A673 (cell line): ENCODE measurements around the gene TSKS. TPM values are rescaled to one million over a fixed set of nuclear protein-coding genes. Genes with fewer than 3 reads are reported as not detected.

ENCODE experiments used
- Bru-seq: library from RNA; stranded (reverse); fragments of 400-500 nt; gene quantifications from one replicate; lab custom pipeline; 2021; lab: Mats Ljungman, UMichigan
- BruChase-seq, 2 experiments: library from RNA; stranded (reverse); fragments of 400-500 nt; gene quantifications; one replicate each; lab custom pipeline; 2021; lab: Mats Ljungman, UMichigan
- BruUV-seq: library from RNA; stranded (reverse); fragments of 400-500 nt; replicated peaks from 2 replicates; lab custom pipeline; 2021; lab: Mats Ljungman, UMichigan
- CTCF ChIA-PET: fragments of 300-600 bp; sonication (Branson Sonifier 250); formaldehyde crosslinking; loops from one replicate; lab custom pipeline; 2022; ENCODE audit warnings: antibody characterized with exemption; lab: Charles Lee
- POLR2A ChIA-PET: fragments of 300-600 bp; sonication (Branson Sonifier 250); formaldehyde crosslinking; loops from one replicate; lab custom pipeline; 2022; ENCODE audit warnings: antibody characterized with exemption; ENCODE audit not compliant: low non-redundant PET; lab: Charles Lee
- DNase-seq: peaks from one replicate; pipeline ENCODE4 v3.0.0-alpha.2; 2015; ENCODE audit warnings: low spot score
- H3K27ac ChIP-seq: fragments of 200-600 bp; sonication (generic); 2 replicates; pipeline ENCODE4 v1.5.1; 2016; ENCODE audit warnings: mixed run types, low read depth, mild to moderate bottlenecking, mixed read lengths, antibody characterized with exemption, low read length; ENCODE audit not compliant: poor library complexity, severe bottlenecking
- H3K27me3 ChIP-seq: fragments of 200-600 bp; sonication (generic); replicated peaks from 2 replicates; pipeline ENCODE4 v1.6.1; 2017; ENCODE audit warnings: mixed run types, low read depth, mild to moderate bottlenecking, mixed read lengths, antibody characterized with exemption, low read length; ENCODE audit not compliant: insufficient read depth, poor library complexity
- H3K36me3 ChIP-seq: fragments of 200-600 bp; sonication (generic); 2 replicates; pipeline ENCODE4 v1.6.1; 2016; ENCODE audit warnings: mixed run types, mild to moderate bottlenecking, mixed read lengths, antibody characterized with exemption, low read length; ENCODE audit not compliant: insufficient read depth, poor library complexity, severe bottlenecking
- H3K4me1 ChIP-seq: fragments of 200-600 bp; sonication (generic); 2 replicates; pipeline ENCODE4 v1.6.1; 2017; ENCODE audit warnings: mixed run types, mild to moderate bottlenecking, mixed read lengths, antibody characterized with exemption, low read length; ENCODE audit not compliant: insufficient read depth, poor library complexity, severe bottlenecking
- H3K4me3 ChIP-seq: fragments of 200-600 bp; sonication (generic); 2 replicates; pipeline ENCODE4 v1.5.1; 2016; ENCODE audit warnings: low read depth, mixed run types, mild to moderate bottlenecking, mixed read lengths, low read length; ENCODE audit not compliant: poor library complexity, severe bottlenecking
- H3K9me3 ChIP-seq: fragments of 200-600 bp; sonication (generic); 2 replicates; pipeline ENCODE4 v1.6.1; 2016; ENCODE audit warnings: mixed run types, low read depth, mild to moderate bottlenecking, mixed read lengths, antibody characterized with exemption, low read length; ENCODE audit not compliant: poor library complexity, severe bottlenecking
- CTCF ChIP-seq: fragments of 300-800, 200-600 bp; sonication (generic); conservative IDR thresholded peaks from 2 replicates; pipeline ENCODE4 v1.5.1; 2017; ENCODE audit warnings: low read depth, mild to moderate bottlenecking, antibody characterized with exemption, low read length, moderate library complexity, mixed read lengths
- EZH2 ChIP-seq: fragments of 200-600 bp; sonication (generic); IDR thresholded peaks from 2 replicates; pipeline ENCODE4 v1.6.1; 2017; ENCODE audit warnings: borderline replicate concordance, low read depth, mild to moderate bottlenecking, mixed read lengths, antibody characterized with exemption, low read length; ENCODE audit not compliant: poor library complexity, severe bottlenecking
- intact Hi-C: fragments of 100-400 bp; cut with micrococcal nuclease; formaldehyde crosslinking; loops from one replicate; pipeline ENCODE4 v1.10.0; 2022; ENCODE audit not compliant: unreplicated experiment
- long read RNA-seq: library from polyadenylated mRNA; stranded (forward); transcript quantifications from one replicate; pipeline ENCODE4 v2.0.0, GENCODE V29; 2022
- total RNA-seq: library from RNA; stranded (reverse); gene quantifications from 2 replicates; pipeline ENCODE4 v1.2.3, GENCODE V29; 2021

Gene TSKS
- total RNA-seq, result not detected in 2 replicates
- Bru-seq, nascent RNA, result not detected
- BruChase-seq, experiment 1, labeled RNA remaining after a 2-hour chase, result percentile 7 among the genes with signal in this experiment
- percentile 4 among the genes with signal in this experiment for BruChase-seq, experiment 2, labeled RNA remaining after a 6-hour chase
- long read RNA-seq, result 0 reads

- intact Hi-C loops, result loop anchor here (10.0 kb wide), 1 partner anchor 162 kb away; the partner anchor contains the start of genes ATF5 and NUP62
- Histone ChIP-seq H3K36me3 (no peaks in the 10 kb centered on the region), H3K9me3 (no peaks in the 10 kb centered on the region), H3K27ac (peak within 1 kb of the TSS; percentile 23), H3K4me1 (peaks cover 15% of the 10 kb centered on the region), H3K4me3 (no peak within 1 kb of the TSS), H3K27me3 (no peaks in the 10 kb centered on the region)
- no TSS peak for BruUV-seq
- no peak for DNase-seq
- ChIA-PET CTCF (no interaction called here), POLR2A (no interaction called here)
- no peak for TF ChIP-seq CTCF
- no peak for TF ChIP-seq EZH2
Measured at GRCh38 chr19:49763230-49763629, at the start of gene TSKS. Gene TSKS (minus strand): TSS chr19:49763306. CDS start chr19:49763247, 59 bp downstream.

- DNase-seq, result no peak
- Histone ChIP-seq H3K36me3 (no peaks in the 10 kb centered on the region), H3K27ac (peak overlapping the region; percentile 89), H3K4me3 (peak overlapping the region; percentile 63), H3K9me3 (no peaks in the 10 kb centered on the region), H3K27me3 (no peaks in the 10 kb centered on the region), H3K4me1 (peaks cover 26% of the 10 kb centered on the region)
- BruUV-seq, result TSS peak; percentile 79
- TF ChIP-seq CTCF, result no peak
- no peak for TF ChIP-seq EZH2
- intact Hi-C loops, result loop anchor here (2.0 to 5.0 kb wide), 2 partner anchors 38 to 220 kb away; partner anchors contain the start of genes PRR12 and PTOV1
- POLR2A ChIA-PET, result interaction anchor here (0.7 kb wide), 1 partner anchor 247 kb away, joined by 3 read pairs; no protein-coding TSS in a partner anchor
- CTCF ChIA-PET, result interaction anchor here (0.6 to 1.0 kb wide), 2 partner anchors 38 to 292 kb away, joined by 3 to 5 read pairs; no protein-coding TSS in a partner anchor
Measured at GRCh38 chr19:49812452-49812996, 49.4 kb upstream of the TSKS start.

DNA sequence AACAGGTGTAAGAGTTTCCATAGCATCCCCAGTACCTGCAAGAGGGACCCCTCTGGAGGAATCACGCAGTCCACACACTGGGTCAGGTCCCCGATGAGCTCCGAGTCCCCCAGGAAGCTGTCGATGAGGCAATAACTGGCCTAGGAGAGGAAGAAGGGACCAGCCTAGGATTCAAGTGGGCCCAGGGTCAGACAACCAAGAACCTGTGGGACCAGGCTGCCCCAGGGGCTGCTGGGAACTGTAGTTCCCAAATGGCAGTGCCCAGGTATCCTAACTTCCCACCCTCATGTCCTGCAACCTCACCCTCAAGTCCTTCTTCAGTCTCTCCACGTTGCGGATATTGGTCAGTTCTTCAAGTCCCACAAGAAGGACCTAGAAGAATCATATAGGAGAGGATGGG, 48.2 kb upstream of the TSKS start:
- TF ChIP-seq EZH2, result no peak
- TF ChIP-seq CTCF, result no peak
- no peak overlapping the region for H3K27ac ChIP-seq
- POLR2A ChIA-PET, result no interaction called here
- H3K27me3 ChIP-seq, result no peaks in the 10 kb centered on the region
- H3K9me3 ChIP-seq, result no peaks in the 10 kb centered on the region
- DNase-seq, result no peak
- intact Hi-C loops, result loop anchor here (5.0 kb wide), 1 partner anchor 219 kb away; the partner anchor contains the start of gene PRR12
- H3K36me3 ChIP-seq, result peaks cover 9% of the 10 kb centered on the region
- no TSS peak for BruUV-seq
- H3K4me3 ChIP-seq, result no peak overlapping the region
- CTCF ChIA-PET, result no interaction called here
- peaks cover 20% of the 10 kb centered on the region for H3K4me1 ChIP-seq
